ENCODE measurements around the gene RGS12.

DNA sequence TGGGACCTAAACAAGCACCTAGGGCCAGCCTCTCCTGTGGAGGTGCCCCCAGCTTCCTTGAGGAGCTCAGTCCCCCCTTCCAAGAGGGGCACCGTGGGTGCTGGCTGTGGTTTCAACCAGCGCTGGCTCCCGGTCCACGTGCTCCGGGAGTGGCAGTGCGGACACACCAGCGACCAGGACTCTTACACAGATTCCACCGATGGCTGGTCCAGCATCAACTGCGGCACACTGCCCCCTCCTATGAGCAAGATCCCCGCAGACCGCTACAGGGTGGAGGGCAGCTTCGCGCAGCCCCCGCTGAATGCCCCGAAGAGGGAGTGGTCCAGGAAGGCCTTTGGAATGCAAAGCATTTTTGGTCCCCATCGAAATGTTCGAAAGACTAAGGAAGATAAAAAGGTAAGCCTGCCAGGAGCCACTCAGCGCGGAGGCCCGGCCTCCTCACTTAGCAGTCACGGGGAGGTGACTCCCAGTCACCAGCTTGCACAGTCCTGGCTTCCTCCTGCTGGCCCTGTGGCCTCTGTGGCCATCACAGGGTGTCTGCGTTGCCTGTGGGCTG is 24.9 kb downstream of the RGS12 start:
- TF ChIP-seq, protein P1, sequence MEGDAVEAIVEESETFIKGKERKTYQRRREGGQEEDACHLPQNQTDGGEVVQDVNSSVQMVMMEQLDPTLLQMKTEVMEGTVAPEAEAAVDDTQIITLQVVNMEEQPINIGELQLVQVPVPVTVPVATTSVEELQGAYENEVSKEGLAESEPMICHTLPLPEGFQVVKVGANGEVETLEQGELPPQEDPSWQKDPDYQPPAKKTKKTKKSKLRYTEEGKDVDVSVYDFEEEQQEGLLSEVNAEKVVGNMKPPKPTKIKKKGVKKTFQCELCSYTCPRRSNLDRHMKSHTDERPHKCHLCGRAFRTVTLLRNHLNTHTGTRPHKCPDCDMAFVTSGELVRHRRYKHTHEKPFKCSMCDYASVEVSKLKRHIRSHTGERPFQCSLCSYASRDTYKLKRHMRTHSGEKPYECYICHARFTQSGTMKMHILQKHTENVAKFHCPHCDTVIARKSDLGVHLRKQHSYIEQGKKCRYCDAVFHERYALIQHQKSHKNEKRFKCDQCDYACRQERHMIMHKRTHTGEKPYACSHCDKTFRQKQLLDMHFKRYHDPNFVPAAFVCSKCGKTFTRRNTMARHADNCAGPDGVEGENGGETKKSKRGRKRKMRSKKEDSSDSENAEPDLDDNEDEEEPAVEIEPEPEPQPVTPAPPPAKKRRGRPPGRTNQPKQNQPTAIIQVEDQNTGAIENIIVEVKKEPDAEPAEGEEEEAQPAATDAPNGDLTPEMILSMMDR (IDR thresholded peaks at IDR 0.05; ENCODE audit: control extremely low read depth in 1 of 3, insufficient read depth in 1 of 3, low read depth in 1 of 3, low read length in 3 of 3) = no peak
- TF ChIP-seq MAFK (IDR thresholded peaks at IDR 0.05; ENCODE audit: low read depth, low read length) (no peak), TEAD4 (IDR thresholded peaks at IDR 0.05; ENCODE audit: low read depth, low read length) (no peak), EGR1 (IDR thresholded peaks at IDR 0.05; ENCODE audit: borderline replicate concordance, low read depth, low read length) (no peak), POLR2A (IDR thresholded peaks at IDR 0.05; ENCODE audit: control extremely low read depth in 1 of 2, low read depth in 2 of 2, low read length in 2 of 2) (no peak), JUND (IDR thresholded peaks at IDR 0.05; ENCODE audit: low read length) (no peak), SAP30 (IDR thresholded peaks at IDR 0.05; ENCODE audit: insufficient read depth, insufficient replicate concordance, low read length) (no peak)
- TF ChIP-seq, protein P2, sequence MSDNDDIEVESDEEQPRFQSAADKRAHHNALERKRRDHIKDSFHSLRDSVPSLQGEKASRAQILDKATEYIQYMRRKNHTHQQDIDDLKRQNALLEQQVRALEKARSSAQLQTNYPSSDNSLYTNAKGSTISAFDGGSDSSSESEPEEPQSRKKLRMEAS (IDR thresholded peaks at IDR 0.05) = no peak
- TF ChIP-seq, protein P3, sequence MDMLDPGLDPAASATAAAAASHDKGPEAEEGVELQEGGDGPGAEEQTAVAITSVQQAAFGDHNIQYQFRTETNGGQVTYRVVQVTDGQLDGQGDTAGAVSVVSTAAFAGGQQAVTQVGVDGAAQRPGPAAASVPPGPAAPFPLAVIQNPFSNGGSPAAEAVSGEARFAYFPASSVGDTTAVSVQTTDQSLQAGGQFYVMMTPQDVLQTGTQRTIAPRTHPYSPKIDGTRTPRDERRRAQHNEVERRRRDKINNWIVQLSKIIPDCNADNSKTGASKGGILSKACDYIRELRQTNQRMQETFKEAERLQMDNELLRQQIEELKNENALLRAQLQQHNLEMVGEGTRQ (IDR thresholded peaks at IDR 0.05; ENCODE audit: low read length) = no peak

Data from H1 (cell line).